GM21528 (cell line): ENCODE results near the gene MRPL30.
"Not testable (repeated sequence)": the region's sequence is repeated elsewhere in the genome, so short reads cannot be mapped to it uniquely, and the experiment has no call there.

ENCODE experiments used
- ATAC-seq: cut with Tn5 transposase; IDR thresholded peaks from one replicate; pipeline ENCODE4 v1.9.1; 2021; ENCODE audit warnings: mild to moderate bottlenecking, moderate library complexity; ENCODE audit not compliant: unreplicated experiment, low FRiP score

MRPL30 gene

DNA sequence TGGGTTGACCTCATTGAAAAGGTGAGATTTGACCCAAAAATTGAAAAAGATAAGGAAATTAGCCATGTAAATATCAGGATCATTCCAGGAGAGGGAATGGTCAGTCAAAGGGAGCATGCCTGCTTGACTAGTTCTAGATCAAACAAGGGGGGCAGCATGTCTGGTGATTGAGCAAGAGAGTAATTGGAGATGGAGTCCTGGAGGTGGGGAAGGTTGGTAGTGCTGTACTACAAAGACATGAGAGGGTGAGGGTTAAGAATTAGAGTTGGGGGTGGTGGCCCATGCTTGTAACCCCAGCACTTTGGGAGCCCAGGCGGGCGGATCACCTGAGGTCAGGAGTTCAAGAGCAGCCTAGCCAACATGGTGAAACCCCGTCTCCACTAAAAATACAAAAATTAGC lies 2.0 kb downstream of the MRPL30 start:
- no peak for ATAC-seq

DNA sequence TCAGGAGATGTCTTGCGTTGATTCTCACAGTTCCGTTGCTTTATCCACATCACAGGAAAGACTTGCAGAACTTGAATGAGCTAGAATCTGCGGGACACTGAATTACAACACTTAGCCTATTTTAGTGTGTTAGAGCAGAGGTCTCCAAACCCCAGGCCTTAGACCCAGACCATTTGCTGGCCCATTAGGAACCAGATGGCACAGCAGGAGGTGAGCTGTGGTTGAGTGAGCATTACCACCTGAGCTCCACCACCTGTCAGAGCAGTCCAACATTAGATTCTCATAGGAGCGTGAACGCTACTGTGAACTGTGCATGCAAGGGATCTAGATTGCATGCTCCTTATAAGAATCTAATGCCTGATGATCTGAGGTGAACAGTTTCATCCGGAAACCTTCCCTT lies 3.8 kb downstream of the MRPL30 start:
- no peak for ATAC-seq

DNA sequence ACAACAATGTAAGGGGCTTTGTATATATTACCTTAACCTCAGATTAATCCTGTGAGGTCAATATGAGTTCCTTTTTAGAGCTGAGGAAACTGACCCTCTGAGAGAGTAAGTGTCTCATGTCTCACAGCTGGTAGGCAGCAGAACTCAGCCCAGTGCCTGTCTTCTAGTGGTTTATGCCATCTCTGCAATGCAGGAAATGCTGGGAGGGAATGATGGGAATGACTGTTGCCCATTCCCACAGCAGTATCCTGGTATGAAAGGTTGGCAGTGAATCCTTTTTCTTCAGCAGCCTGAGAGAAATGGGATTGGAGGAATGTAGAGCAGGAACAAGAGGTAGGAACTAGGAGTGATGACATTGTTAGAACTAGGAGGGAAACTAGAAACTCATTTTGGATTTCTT lies 6.0 kb downstream of the MRPL30 start:
- ATAC-seq: no peak

DNA sequence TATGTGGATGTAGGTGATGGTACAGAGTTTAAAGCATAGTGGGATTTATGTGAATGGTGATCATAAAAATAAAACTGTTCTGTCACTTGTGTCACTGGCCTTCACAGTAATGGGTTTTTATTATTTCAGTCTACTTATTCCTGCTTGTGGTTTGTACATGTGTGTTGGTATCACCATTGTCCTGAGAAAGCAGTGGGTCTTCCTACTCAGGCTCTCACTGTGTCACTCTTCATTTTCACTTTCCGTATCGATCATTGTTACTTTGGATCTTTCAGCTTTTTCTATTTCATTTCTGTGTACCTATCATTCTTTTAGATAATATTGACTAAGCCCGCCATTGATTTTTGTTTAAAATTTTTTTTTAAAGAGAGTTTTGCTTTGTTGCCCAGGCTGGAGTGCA lies 7.4 kb downstream of the MRPL30 start:
- no peak for ATAC-seq

DNA sequence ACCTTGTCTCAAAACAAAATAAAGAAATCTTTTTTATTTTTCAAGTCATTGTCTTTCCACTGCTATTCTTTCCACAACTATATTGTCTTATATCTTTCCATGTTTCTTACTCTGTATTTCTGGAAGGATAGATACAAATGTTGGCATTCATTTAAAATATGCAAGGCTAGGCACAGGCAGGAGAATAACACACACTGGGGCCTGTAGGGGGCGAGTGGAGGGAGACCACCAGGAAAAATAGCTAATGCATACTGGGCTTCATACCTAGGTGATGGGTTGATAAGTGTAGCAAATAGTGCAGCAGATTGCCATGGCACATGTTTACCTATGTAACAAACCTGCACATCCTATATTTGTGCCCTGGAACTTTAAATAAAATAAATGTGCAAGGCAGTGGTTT lies 9.6 kb downstream of the MRPL30 start:
- ATAC-seq: no peak

DNA sequence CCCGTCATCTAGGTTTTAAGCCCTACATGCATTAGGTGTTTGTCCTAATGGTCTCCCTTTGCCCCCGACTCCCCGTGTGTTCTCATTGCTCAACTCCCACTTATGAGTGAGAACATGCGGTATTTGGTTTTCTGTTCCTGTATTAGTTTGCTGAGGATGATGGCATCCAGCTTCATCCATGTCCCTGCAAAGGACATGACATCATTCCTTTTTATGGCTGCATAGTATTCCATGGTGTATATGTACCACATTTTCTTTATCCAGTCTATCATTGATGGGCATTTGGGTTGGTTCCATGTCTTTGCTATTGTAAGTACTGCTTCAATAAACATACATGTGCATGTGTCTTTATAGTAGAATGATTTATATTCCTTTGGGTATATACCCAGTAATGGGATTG lies 11.4 kb downstream of the MRPL30 start:
- ATAC-seq: not testable (repeated sequence)

DNA sequence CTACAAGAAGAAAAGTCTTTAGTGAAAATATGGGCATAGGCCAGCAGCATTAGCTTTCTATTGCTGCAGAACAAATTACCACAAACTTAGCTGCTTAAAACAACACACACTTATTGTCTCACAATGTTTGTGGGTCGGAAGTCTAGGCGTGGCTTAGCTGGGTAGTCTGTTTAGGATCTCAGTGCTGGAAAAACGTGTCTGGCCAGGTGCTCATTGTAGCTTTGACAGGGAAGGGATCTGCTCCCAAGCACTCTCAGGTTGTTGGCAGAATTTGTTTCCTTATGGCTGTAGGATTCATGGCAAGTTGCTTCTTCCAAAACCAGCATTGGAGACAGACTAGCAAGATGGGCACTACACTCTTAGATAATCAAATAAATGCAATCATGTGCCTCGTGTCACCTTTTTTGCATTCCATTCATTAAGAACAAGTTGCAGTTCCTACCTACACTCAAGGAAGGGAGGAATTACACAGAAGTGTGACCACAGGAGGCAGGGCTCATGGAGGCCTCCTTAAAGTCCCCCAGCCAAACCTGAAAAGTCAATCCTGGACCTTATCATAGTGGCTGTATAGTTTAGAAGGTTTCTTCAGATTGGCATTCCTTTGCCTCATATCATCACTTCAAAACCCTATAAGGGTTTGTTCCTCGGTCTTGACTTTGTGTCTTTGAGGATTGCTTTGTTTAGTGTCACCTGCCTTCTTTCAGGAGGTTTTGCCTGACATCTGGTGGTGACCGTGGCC lies 17.3 kb downstream of the MRPL30 start:
- no peak for ATAC-seq

DNA sequence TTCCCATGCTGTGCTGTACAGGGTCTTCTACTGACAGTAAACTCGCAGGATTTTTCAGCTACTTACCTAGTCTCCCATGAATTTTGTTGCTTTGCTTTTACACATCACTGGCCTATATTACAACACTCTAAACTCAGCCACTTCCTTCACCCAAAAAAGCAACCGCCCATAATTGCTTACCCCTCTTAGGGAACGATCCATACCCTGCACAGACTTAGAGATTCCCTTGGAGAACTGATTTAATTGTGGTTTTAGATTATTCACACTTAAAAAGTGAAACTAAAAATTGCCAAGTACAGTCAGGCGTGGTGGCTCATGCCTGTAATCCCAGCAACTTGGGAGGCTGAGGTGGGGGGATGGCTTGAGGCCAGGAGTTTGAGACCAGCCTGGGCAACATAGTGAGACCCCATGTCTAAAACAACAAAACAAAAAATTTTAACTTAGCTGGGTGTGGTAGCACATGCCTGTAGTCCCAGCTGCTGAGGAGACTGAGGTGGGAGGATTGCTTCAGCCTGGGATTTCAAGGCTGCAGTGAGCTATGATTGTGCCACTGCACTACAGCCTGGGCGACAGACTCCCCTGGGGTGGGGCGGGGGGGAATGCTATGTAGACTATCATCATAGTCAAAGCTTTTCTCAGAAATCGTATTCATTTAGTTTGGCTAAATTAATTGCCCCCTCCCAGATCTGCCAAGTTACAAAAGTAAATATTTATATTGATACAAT lies 19.3 kb downstream of the MRPL30 start:
- ATAC-seq: no peak

DNA sequence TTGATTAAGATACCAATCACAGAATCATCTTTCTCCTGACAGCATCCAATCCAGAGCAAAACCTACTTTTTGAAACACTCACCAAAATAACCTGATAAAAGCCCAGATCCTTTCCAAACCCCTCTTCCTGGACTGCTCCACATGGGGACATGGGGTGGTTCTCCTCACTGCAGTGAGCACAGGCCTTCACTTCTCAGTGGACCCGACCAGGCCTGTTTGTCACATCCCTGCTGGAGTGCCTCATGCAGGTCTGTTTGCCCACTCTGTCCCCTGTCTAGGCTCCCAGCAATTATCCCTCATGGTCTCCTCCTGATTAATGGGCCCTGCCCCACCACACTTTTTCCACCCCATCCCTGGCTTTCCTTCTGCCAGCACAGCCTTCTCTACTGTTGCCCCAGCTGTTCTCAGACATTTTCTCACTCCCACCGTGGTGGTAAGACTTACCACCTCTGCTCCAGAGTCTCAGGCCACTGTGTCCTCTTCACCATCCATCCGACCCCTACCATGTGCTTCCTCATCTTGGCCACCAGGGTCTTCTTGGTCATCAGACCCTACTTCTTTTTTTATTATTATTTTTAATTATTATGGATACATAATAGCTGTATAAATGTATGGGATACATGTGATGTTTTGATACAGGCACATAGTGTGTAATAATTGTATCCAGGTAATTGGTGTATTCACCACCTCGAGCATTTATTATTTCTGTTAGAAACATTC lies 21.1 kb downstream of the MRPL30 start:
- ATAC-seq: no peak

DNA sequence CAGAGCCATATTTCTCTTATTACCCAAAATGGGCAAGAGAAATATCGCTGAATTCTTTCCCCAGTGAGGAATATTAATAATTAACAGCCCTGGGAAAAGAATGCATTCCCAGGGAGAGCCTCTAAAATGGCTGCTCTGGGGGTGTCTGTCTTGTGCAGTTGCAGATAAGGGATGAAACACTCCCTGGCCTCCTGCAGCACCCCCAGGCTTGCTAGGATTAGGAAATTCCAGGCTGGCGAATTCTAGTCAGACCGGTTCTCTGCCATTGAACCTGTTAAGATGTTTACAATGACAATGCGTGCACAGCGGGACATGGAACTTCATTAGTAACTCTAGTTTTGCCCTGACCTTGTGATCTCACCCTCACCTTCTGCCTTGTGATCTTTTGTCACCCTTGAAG lies 24.5 kb downstream of the MRPL30 start:
- ATAC-seq: no peak

DNA sequence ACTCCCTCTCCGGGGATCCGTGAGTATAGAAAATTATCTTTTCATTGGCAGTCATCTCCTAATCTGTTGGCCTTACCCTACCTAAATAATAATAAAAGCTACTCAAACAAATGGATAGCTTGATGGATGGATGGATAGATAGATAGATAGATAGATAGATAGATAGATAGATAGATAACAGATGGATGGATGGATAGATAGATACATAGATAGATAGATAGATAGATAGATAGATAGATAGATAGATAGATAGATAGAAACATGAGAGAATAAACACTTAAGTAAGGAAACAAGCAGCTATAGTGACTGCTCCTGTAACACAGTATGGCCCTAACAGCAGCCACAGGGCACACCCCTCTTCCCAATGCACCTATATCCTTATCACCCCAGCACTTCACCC lies 35.1 kb downstream of the MRPL30 start:
- no peak for ATAC-seq

DNA sequence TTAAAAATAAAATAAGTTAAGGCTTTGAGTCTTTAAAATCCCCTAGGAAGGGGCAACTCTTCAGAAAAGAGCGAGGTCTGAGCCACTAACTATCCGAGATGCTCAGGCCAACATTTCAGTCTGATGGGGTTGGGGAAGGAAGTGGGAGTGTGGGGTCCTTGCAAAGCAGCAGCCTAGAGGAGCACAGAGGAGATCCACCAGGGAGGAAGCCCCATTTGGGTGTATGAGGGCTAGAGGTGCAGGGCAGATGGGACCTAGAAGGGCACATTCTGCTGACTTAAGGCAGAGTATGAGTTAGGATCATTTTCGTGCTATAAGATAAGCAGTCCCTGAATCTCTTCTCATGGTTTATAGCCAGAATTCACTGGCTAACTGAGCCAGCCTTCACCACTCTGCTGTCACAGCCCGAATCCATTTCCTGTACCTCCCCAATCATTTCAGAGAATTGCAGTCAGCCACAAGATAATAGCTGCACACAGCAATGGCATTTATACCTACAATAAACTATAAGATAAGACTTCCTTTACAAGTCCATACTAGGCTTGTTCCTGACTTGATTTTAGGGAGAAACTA lies 37.0 kb downstream of the MRPL30 start:
- ATAC-seq: no peak

DNA sequence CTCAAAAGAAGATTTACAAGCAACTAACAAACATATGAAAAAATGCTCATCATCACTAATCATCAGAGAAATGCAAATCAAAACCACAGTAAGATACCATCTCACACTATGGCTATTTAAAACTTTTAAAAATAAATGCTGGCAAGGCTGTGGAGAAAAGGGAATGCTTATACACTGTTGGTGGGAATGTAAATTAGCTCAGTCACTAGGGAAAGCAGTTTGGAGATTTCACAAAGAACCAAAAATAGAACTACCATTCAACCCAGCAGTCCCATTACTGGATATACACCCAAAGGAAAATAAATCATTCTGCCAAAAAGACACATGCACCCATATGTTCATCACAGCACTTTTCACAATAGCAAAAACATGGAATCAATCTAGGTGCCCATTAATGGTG lies 52.2 kb downstream of the MRPL30 start:
- ATAC-seq: not testable (repeated sequence)

DNA sequence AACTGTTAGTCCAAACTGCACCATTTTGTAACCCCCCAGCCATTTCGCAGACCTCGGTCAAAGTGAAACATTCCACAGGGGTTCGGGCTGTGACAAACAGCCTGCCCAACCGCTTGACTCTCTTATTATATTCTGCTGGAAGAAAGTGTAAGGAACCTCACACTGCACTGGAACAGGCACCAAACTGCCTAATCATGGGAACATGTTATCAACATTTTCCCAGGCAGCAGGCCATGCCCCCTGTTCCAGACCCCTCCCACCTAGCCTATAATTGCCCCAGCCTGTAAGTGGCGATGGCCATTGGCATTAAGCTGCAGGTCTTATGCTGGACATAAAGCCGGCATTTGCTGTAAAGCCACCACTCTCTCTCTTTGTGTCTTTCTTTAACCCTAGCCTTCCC lies 57.6 kb downstream of the MRPL30 start:
- ATAC-seq: no peak

DNA sequence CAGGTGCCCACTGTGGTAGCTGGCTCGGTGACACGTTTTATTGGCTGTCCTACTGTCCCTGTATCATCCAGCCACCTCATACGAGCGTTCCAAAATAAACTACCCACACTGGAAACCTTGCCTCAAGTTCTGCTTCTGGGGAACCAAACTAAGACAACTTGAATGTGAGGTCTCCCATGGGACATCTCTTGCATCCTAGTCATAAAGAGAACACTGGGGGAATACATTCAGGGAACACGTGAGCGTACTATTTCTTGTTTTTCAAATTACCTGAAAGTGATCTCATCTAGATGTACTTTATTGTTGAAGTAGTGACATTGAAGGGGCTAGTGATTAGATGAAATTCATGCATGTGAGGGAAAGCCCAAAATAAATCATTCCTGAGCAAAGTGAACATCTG lies 59.4 kb downstream of the MRPL30 start:
- ATAC-seq: no peak

DNA sequence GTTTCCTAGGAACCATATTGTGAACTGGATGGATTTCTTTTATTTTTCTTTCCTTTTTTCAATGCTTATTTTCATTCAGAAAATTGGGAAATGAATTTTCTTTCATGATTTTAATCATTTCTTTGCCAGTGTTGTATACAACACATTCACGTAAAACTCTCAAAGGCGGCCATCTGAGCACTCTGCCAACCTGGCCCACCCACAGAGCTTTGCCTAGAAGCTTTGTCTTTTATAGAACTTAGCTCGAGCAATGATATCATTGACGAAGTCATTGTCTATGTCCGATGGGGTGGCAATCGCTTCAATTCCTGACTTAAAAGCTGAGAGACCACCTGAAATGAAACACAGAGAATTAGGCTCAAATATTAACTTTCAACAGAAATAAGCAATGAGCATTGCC lies 61.2 kb downstream of the MRPL30 start:
- ATAC-seq: no peak
